Esophagus squamous epithelium (tissue), 5 donors: ENCODE results near the gene SPTBN5. TPM values are rescaled to one million over a fixed set of nuclear protein-coding genes. Genes with fewer than 3 reads are reported as not detected.

Experiments used
- DNase-seq: peaks from one replicate; lab custom pipeline; 2025; lab: John Stamatoyannopoulos, UW
- H3K27ac ChIP-seq, 4 donors: fragments of 200-600 bp; sonication (generic); one replicate each; pipeline ENCODE4 v1.5.1; 2016 to 2019; ENCODE audit warnings: mild to moderate bottlenecking in 1 of 4
- H3K27me3 ChIP-seq, 4 donors: fragments of 200-600 bp; sonication (generic); 1 replicate in 3 of 4; 2 replicates in 1 of 4; pipeline versions ENCODE4 v1.5.1 to v1.6.0; 2017 to 2021; ENCODE audit warnings: antibody characterized with exemption in 1 of 4
- H3K36me3 ChIP-seq, 3 donors: fragments of 200-600 bp; sonication (generic); one replicate each; pipeline ENCODE4 v1.5.1; 2016 to 2019
- H3K4me1 ChIP-seq, 3 donors: fragments of 200-600 bp; sonication (generic); one replicate each; pipeline ENCODE4 v1.5.1; 2017 to 2019
- H3K4me3 ChIP-seq, 4 donors: fragments of 200-600 bp; sonication (generic); 1 replicate in 3 of 4; 2 replicates in 1 of 4; pipeline ENCODE4 v1.5.1; 2016 to 2019; ENCODE audit warnings: mild to moderate bottlenecking in 2 of 4, moderate library complexity in 1 of 4
- H3K9me3 ChIP-seq, 3 donors: fragments of 200-600 bp; sonication (generic); one replicate each; pipeline ENCODE4 v1.5.1; 2016 to 2019
- POLR2A ChIP-seq, 4 donors: fragments of 450-650 bp; IDR thresholded peaks; one replicate each; pipeline ENCODE4 v1.6.1; 2017; ENCODE audit warnings: antibody characterized with exemption in 4 of 4, mild to moderate bottlenecking in 4 of 4, moderate library complexity in 3 of 4
- WGBS, 2 donors: methylation state at CpG; one replicate each; pipeline ENCODE4 v1.1.5; 2018; 5-methylcytosine and 5-hydroxymethylcytosine counted together
- intact Hi-C: fragments of 100-400 bp; cut with DNase I; formaldehyde crosslinking; loops from one replicate; pipeline ENCODE4 v1.15.0; 2022
- small RNA-seq, 4 donors: library from RNA; depleted of rRNA; stranded (forward); fragments of <200 nt; gene quantifications; one replicate each; pipeline ENCODE3, GENCODE V24; 2016
- total RNA-seq, 4 donors: library from RNA; depleted of rRNA; stranded (reverse); fragments of >200 nt; gene quantifications; one replicate each; pipeline ENCODE4 v1.1.0, GENCODE V29; 2016
- TF ChIP-seq, protein P1 (sequence below), 6 experiments: fragments of 450-650 bp in 4 of 6; fragments of 200-600 bp in 2 of 6; sonication (generic) in 2 of 6; IDR thresholded peaks; one replicate each; pipeline ENCODE4 v1.5.1; 2016 to 2019; ENCODE audit warnings: antibody characterized with exemption in 6 of 6, mild to moderate bottlenecking in 4 of 6, moderate library complexity in 4 of 6
- donor health status: DM: yes; HTN: yes; CAD: no.

The SPTBN5 gene
- total RNA-seq, 4 donors from 2014 or later, result 1.9 to 4.4 (median 3.4) TPM

DNA sequence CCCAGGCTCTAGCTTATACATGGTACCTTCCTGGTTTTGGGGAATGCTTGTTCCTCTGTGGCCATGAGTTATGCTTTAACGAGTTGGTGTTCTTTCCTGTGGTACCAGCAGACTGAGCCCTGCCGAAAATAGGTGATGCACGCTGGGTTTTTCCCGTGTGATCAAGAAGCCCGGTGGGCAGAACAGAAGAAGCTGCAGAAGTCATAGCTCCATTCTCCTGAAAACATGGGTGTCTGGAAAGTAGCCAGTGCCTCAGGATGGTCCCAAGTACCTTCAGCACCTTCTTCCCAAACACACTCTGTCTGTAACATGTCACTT is 94.4 kb downstream of the SPTBN5 start:
- DNase-seq, result no peak
- H3K27me3 ChIP-seq, result no peaks in the 10 kb centered on the region
- H3K36me3 ChIP-seq, result peaks cover 0 to 34% (median 5%) of the 10 kb centered on the region in 3 donors
- H3K4me1 ChIP-seq, result peaks cover 26 to 93% (median 62%) of the 10 kb centered on the region in 3 donors
- intact Hi-C loops, result no loop called here
- H3K4me3 ChIP-seq, result no peak overlapping the region
- H3K27ac ChIP-seq, result peak overlapping the region in 3 of 4 donors; percentile 10 to 28 (median 18)
- 33 to 39% methylated on average over 1 to 3 of the region's 5 CpGs for WGBS, 2 donors
- no peaks in the 10 kb centered on the region for H3K9me3 ChIP-seq
- TF ChIP-seq, protein P1, sequence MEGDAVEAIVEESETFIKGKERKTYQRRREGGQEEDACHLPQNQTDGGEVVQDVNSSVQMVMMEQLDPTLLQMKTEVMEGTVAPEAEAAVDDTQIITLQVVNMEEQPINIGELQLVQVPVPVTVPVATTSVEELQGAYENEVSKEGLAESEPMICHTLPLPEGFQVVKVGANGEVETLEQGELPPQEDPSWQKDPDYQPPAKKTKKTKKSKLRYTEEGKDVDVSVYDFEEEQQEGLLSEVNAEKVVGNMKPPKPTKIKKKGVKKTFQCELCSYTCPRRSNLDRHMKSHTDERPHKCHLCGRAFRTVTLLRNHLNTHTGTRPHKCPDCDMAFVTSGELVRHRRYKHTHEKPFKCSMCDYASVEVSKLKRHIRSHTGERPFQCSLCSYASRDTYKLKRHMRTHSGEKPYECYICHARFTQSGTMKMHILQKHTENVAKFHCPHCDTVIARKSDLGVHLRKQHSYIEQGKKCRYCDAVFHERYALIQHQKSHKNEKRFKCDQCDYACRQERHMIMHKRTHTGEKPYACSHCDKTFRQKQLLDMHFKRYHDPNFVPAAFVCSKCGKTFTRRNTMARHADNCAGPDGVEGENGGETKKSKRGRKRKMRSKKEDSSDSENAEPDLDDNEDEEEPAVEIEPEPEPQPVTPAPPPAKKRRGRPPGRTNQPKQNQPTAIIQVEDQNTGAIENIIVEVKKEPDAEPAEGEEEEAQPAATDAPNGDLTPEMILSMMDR (IDR thresholded peaks at IDR 0.05), result no peak
- no peak for TF ChIP-seq POLR2A (IDR thresholded peaks at IDR 0.05)

DNA sequence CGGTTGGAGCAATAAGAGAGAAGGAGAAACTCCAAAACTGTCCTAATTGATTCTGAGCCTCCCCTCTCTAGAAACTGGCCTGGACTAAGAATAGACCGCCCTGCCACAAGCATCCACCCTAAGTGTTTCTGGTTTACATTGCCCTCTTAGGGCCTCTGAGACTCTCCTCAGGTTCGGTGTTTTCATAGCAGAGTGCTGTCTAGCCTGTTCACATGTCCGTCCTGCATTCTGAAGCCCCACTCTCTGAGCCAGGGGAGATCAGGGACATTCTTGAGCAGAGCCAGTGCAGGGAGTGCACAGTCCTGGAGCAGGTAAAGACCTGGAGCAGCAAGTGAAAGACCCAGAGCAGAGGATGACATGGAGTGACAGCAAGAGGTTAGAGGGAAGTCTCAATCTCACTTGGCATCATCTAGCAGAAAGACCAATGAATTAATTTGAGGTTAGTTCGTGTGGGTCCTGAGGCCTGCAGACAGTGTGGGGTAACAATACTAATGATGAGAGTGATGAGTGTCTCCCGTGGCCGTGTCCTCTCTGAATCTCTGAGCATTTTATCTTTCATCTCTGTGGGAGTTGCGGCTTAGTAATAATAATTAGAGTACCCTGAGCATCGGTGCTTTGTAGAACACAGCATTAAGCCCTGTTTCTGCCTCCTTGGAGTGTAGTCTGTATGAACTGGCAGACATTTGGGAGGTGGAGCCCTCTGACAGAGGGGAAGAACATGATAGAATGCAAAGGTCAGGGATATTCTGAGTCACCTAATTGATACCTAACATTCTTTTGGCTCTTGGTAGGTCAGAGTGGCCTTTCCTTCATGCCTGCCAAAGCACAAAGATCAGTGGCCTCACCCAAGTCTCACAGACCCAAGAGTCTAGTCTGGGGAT is 95.0 kb downstream of the SPTBN5 start:
- Histone ChIP-seq H3K9me3 (no peaks in the 10 kb centered on the region), H3K4me1 (peaks cover 26 to 93% (median 61%) of the 10 kb centered on the region in 3 donors), H3K4me3 (no peak overlapping the region), H3K36me3 (peaks cover 0 to 34% (median 5%) of the 10 kb centered on the region in 3 donors), H3K27ac (peak overlapping the region; percentile 10 to 28 (median 20)), H3K27me3 (no peaks in the 10 kb centered on the region)
- intact Hi-C loops, result no loop called here
- WGBS, 2 donors, result 59 to 66% methylated on average over 7 to 8 of the region's 9 CpGs
- TF ChIP-seq, protein P1 (IDR thresholded peaks at IDR 0.05), result no peak
- TF ChIP-seq POLR2A (IDR thresholded peaks at IDR 0.05), result no peak
- DNase-seq, result no peak

Small RNA genes lying within 50 kb of the gene (small RNA-seq; reads per million reads assigned to genes)
- gene JMJD7-PLA2G4B, result 0 to 0.09 (median 0) reads per million in 4 donors
- 0 to 0.09 (median 0) reads per million in 4 donors for gene MIR4310
- gene RNA5SP393, result 0 reads per million in 4 donors

Other genes starting within 250 kb of the SPTBN5 start
- 10 to 100 TPM; 12.9 to 37.4 (median 15.1) TPM for gene MGA, start 233.6 kb downstream of the SPTBN5 start, total RNA-seq
- 10 to 100 TPM; 18.4 to 37.6 (median 29.8) TPM for gene MAPKBP1, start 119.6 kb downstream of the SPTBN5 start, total RNA-seq
- 10 to 100 TPM; 20.4 to 36.9 (median 30.5) TPM for gene JMJD7, start 66.0 kb downstream of the SPTBN5 start, total RNA-seq
- 10 to 100 TPM; 26.5 to 58.9 (median 39.7) TPM for gene PLA2G4B, start 55.2 kb downstream of the SPTBN5 start, total RNA-seq
- 10 to 100 TPM; 25.4 to 45.3 (median 27.8) TPM for gene EHD4, start 78.5 kb upstream of the SPTBN5 start, total RNA-seq
- gene PLA2G4E, start 127.0 kb upstream of the SPTBN5 start, total RNA-seq, result 10 to 100 TPM in 1 of 4 donors, 1 to 10 TPM in 3; 1.1 to 89.5 (median 9.2) TPM
- 1 to 10 TPM in 1 of 4 donors, under 1 TPM in 3; 0.19 to 5.9 (median 0.23) TPM for gene PLA2G4D, start 200.5 kb upstream of the SPTBN5 start, total RNA-seq